ENCODE data around the gene EXOC5. TPM values are rescaled to one million over a fixed set of nuclear protein-coding genes. Genes with fewer than 3 reads are reported as not detected.
A peak's percentile ranks its signal among the peaks of the same experiment; 100 is the strongest.
"Not testable (repeated sequence)": the region's sequence is repeated elsewhere in the genome, so short reads cannot be mapped to it uniquely, and the experiment has no call there.

Gene EXOC5
- polyA plus RNA-seq, 4 donors = 6.8 to 47.8 (median 10.2) TPM

DNA sequence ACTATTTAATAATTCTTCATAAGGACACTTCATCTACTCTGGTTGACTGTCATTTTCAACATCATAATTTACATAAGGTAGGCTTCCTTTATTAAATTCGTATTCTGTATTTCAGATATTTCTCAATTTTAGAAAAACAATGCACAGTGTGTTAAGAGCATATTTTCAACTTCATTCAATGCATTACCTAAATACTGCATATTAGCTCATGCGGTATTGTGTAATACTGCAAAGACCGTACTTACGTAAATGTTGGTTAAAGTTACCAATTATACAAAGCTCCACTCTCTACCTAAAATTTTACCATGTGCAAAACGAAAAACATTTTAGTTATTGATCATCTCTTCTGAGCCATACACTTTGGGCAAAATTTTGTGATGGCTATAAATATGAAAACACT, 62.8 kb downstream of the EXOC5 start:
- Histone ChIP-seq H3K4me3 (ENCODE audit: low read depth in 1 of 3, low read length in 3 of 3) (no peak overlapping the region), H3K36me3 (ENCODE audit: control insufficient read depth in 3 of 3, insufficient read depth in 2 of 3, low read depth in 1 of 3, low read length in 3 of 3) (peaks cover 0 to 2% (median 1%) of the 10 kb centered on the region in 3 donors), H3K9me3 (ENCODE audit: control insufficient read depth in 2 of 2, insufficient read depth in 1 of 2, low read depth in 1 of 2, low read length in 1 of 2) (no peaks in the 10 kb centered on the region), H3K27ac (ENCODE audit: low read depth in 1 of 3, low read length in 2 of 3) (no peak overlapping the region), H3K4me1 (ENCODE audit: control insufficient read depth in 3 of 3, insufficient read depth in 2 of 3, low read depth in 1 of 3, low read length in 2 of 3) (no peaks in the 10 kb centered on the region), H3K27me3 (ENCODE audit: control insufficient read depth in 3 of 3, insufficient read depth in 3 of 3, low read length in 3 of 3) (no peaks in the 10 kb centered on the region)
- DNase-seq (no peak), FAIRE-seq (no peak)
- WGBS, 3 donors = 92 to 94% (median 94%) methylated on average over 5 of the region's 5 CpGs

- H3K4me3 ChIP-seq (ENCODE audit: low read depth in 1 of 3, low read length in 3 of 3); H3K36me3 ChIP-seq (ENCODE audit: control insufficient read depth in 3 of 3, insufficient read depth in 2 of 3, low read depth in 1 of 3, low read length in 3 of 3); H3K27ac ChIP-seq (ENCODE audit: low read depth in 1 of 3, low read length in 2 of 3); H3K27me3 ChIP-seq (ENCODE audit: control insufficient read depth in 3 of 3, insufficient read depth in 3 of 3, low read length in 3 of 3); H3K9me3 ChIP-seq (ENCODE audit: control insufficient read depth in 2 of 2, insufficient read depth in 1 of 2, low read depth in 1 of 2, low read length in 1 of 2); H3K4me1 ChIP-seq (ENCODE audit: control insufficient read depth in 3 of 3, insufficient read depth in 2 of 3, low read depth in 1 of 3, low read length in 2 of 3); DNase-seq: not testable (repeated sequence)
- FAIRE-seq = peak; percentile 97
Observed at GRCh38 chr14:57202672-57203071, 66.0 kb downstream of the EXOC5 start.

DNA sequence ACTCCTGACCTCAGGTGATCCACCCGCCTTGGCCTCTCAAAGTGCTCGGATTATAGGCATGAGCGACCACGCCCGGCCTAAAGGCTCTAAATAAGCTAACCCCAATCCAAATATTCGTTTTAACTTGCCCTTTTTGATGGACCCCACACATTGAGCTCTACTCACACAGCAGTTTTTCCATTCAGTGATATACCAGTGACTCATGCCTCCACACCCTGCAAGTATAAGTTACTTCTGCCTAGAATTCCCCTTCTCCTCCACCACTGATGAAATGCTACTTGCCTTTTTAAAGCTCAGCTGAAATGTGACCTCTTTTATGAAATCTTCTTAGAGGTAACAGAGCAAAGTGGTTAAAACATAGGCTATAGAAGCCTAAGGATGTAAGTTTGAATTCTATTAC, 68.8 kb downstream of the EXOC5 start:
- Histone ChIP-seq H3K27ac (ENCODE audit: low read depth in 1 of 3, low read length in 2 of 3) (no peak overlapping the region), H3K4me3 (ENCODE audit: low read depth in 1 of 3, low read length in 3 of 3) (no peak overlapping the region), H3K27me3 (ENCODE audit: control insufficient read depth in 3 of 3, insufficient read depth in 3 of 3, low read length in 3 of 3) (no peaks in the 10 kb centered on the region), H3K4me1 (ENCODE audit: control insufficient read depth in 3 of 3, insufficient read depth in 2 of 3, low read depth in 1 of 3, low read length in 2 of 3) (no peaks in the 10 kb centered on the region), H3K9me3 (ENCODE audit: control insufficient read depth in 2 of 2, insufficient read depth in 1 of 2, low read depth in 1 of 2, low read length in 1 of 2) (no peaks in the 10 kb centered on the region), H3K36me3 (ENCODE audit: control insufficient read depth in 3 of 3, insufficient read depth in 2 of 3, low read depth in 1 of 3, low read length in 3 of 3) (no peaks in the 10 kb centered on the region)
- 80 to 86% (median 83%) methylated on average over 6 of the region's 6 CpGs for WGBS, 3 donors
- DNase-seq = no peak
- no peak for FAIRE-seq

DNA sequence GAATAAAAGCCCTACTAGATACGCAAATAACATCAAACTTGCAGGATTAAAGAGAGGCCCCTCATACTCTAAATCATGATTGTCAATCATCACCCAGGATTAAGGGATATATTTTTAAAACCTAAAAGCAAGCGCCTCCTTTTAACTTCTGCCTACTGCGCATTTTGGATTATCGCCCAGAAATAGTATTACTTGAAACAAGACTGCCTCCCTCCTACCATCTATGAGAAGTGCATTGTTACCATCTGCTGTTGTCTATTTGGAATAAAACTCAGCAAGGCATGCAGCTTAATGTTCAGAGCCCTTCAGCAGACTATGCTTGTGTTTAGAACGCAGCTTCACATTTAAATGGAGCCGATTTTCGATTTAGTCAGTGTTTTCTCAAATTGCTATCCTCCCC, 79.6 kb downstream of the EXOC5 start:
- 66 to 73% (median 69%) methylated on average over 7 of the region's 7 CpGs for WGBS, 3 donors
- DNase-seq (no peak), FAIRE-seq (no peak)
- H3K9me3 ChIP-seq (ENCODE audit: control insufficient read depth in 2 of 2, insufficient read depth in 1 of 2, low read depth in 1 of 2, low read length in 1 of 2) = no peaks in the 10 kb centered on the region
- peaks cover 0 to 5% (median 0%) of the 10 kb centered on the region in 3 donors for H3K27me3 ChIP-seq (ENCODE audit: control insufficient read depth in 3 of 3, insufficient read depth in 3 of 3, low read length in 3 of 3)
- no peak overlapping the region for H3K27ac ChIP-seq (ENCODE audit: low read depth in 1 of 3, low read length in 2 of 3)
- H3K36me3 ChIP-seq (ENCODE audit: control insufficient read depth in 3 of 3, insufficient read depth in 2 of 3, low read depth in 1 of 3, low read length in 3 of 3) = no peaks in the 10 kb centered on the region
- no peak overlapping the region for H3K4me3 ChIP-seq (ENCODE audit: low read depth in 1 of 3, low read length in 3 of 3)
- H3K4me1 ChIP-seq (ENCODE audit: control insufficient read depth in 3 of 3, insufficient read depth in 2 of 3, low read depth in 1 of 3, low read length in 2 of 3) = no peaks in the 10 kb centered on the region

DNA sequence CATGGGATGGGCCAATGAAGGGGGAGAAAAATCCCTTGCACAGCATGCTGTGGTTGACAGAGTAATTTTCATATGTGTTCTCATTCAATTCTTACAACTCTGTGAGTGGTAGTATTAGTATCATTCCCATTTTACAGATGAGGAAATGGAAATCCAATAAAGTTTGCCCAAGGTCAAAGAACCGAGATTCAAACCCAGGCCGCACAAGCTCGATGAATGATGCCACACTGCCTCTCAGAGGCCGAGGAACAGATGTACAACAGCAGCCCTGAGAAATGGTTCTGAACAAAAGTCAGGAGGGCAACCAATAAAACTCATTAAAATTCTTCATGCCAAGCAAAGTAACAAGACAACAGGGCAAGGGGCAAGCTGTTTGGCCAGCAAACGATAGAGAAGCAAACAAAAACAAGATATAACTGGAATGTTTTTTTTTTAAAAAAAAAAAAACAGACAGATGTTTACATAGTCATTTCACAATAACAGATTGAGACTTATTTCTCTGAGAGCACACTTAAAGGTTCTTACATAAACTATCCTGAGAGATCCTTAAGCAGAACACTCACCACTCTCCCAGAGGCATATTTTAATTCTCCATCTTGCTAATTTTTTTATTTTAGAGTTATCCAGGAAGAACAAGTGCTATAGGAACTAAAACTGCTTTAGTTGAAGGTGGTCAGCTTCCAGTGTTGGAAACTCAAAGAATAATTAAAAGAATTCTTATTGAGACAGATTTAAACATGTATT, 85.8 kb downstream of the EXOC5 start:
- DNase-seq = peak; percentile 5 to 9
- FAIRE-seq = no peak
- WGBS, 3 donors = 6 to 18% (median 9%) methylated on average over 5 of the region's 5 CpGs

GRCh38 chr14:57179273-57179672, 89.4 kb downstream of the EXOC5 start:
- H3K4me3 ChIP-seq (ENCODE audit: low read depth in 1 of 3, low read length in 3 of 3) = no peak overlapping the region
- no peaks in the 10 kb centered on the region for H3K9me3 ChIP-seq (ENCODE audit: control insufficient read depth in 2 of 2, insufficient read depth in 1 of 2, low read depth in 1 of 2, low read length in 1 of 2)
- H3K4me1 ChIP-seq (ENCODE audit: control insufficient read depth in 3 of 3, insufficient read depth in 2 of 3, low read depth in 1 of 3, low read length in 2 of 3) = no peaks in the 10 kb centered on the region
- H3K36me3 ChIP-seq (ENCODE audit: control insufficient read depth in 3 of 3, insufficient read depth in 2 of 3, low read depth in 1 of 3, low read length in 3 of 3) = no peaks in the 10 kb centered on the region
- H3K27ac ChIP-seq (ENCODE audit: low read depth in 1 of 3, low read length in 2 of 3) = no peak overlapping the region
- DNase-seq (no peak), FAIRE-seq (no peak)
- H3K27me3 ChIP-seq (ENCODE audit: control insufficient read depth in 3 of 3, insufficient read depth in 3 of 3, low read length in 3 of 3) = peaks cover 0 to 6% (median 0%) of the 10 kb centered on the region in 3 donors
- 66 to 77% (median 75%) methylated on average over 4 of the region's 4 CpGs for WGBS, 3 donors

More for the DNA sequence above, 85.8 kb downstream of the EXOC5 start:
- no peaks in the 10 kb centered on the region for H3K9me3 ChIP-seq (ENCODE audit: control insufficient read depth in 2 of 2, insufficient read depth in 1 of 2, low read depth in 1 of 2, low read length in 1 of 2)
- H3K4me3 ChIP-seq (ENCODE audit: low read depth in 1 of 3, low read length in 3 of 3) = no peak overlapping the region
- peaks cover 0 to 11% (median 0%) of the 10 kb centered on the region in 3 donors for H3K27me3 ChIP-seq (ENCODE audit: control insufficient read depth in 3 of 3, insufficient read depth in 3 of 3, low read length in 3 of 3)
- no peak overlapping the region for H3K27ac ChIP-seq (ENCODE audit: low read depth in 1 of 3, low read length in 2 of 3)
- no peaks in the 10 kb centered on the region for H3K4me1 ChIP-seq (ENCODE audit: control insufficient read depth in 3 of 3, insufficient read depth in 2 of 3, low read depth in 1 of 3, low read length in 2 of 3)
- H3K36me3 ChIP-seq (ENCODE audit: control insufficient read depth in 3 of 3, insufficient read depth in 2 of 3, low read depth in 1 of 3, low read length in 3 of 3) = no peaks in the 10 kb centered on the region

GRCh38 chr14:57174466-57174865, 94.2 kb downstream of the EXOC5 start:
- no peaks in the 10 kb centered on the region for H3K4me1 ChIP-seq (ENCODE audit: control insufficient read depth in 3 of 3, insufficient read depth in 2 of 3, low read depth in 1 of 3, low read length in 2 of 3)
- no peak for FAIRE-seq
- no peak for DNase-seq
- 73 to 89% (median 88%) methylated on average over 4 of the region's 4 CpGs for WGBS, 3 donors
- H3K27ac ChIP-seq (ENCODE audit: low read depth in 1 of 3, low read length in 2 of 3) = no peak overlapping the region
- no peaks in the 10 kb centered on the region for H3K9me3 ChIP-seq (ENCODE audit: control insufficient read depth in 2 of 2, insufficient read depth in 1 of 2, low read depth in 1 of 2, low read length in 1 of 2)
- H3K27me3 ChIP-seq (ENCODE audit: control insufficient read depth in 3 of 3, insufficient read depth in 3 of 3, low read length in 3 of 3) = peaks cover 0 to 3% (median 0%) of the 10 kb centered on the region in 3 donors
- no peak overlapping the region for H3K4me3 ChIP-seq (ENCODE audit: low read depth in 1 of 3, low read length in 3 of 3)
- no peaks in the 10 kb centered on the region for H3K36me3 ChIP-seq (ENCODE audit: control insufficient read depth in 3 of 3, insufficient read depth in 2 of 3, low read depth in 1 of 3, low read length in 3 of 3)

DNA sequence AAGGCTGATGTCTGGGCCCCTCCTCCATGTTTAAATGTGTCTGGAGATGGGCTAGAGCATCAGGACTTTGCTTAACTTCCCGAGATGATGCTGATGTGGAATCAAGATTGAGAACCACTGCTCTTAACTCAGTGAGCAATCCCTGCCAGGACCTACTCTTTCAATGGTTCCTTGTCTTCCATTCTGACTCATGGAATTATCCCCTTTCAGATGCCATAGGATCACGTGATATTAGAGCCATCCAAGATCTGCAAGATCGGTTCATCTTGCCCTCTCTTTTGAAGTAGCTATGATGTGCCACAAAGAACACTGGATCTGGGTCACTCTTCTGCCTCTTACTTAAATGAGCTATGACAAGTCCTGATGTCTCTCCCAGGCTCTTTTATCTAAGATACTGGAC, 96.8 kb downstream of the EXOC5 start:
- Histone ChIP-seq H3K9me3 (ENCODE audit: control insufficient read depth in 2 of 2, insufficient read depth in 1 of 2, low read depth in 1 of 2, low read length in 1 of 2) (no peaks in the 10 kb centered on the region), H3K27ac (ENCODE audit: low read depth in 1 of 3, low read length in 2 of 3) (no peak overlapping the region), H3K27me3 (ENCODE audit: control insufficient read depth in 3 of 3, insufficient read depth in 3 of 3, low read length in 3 of 3) (no peaks in the 10 kb centered on the region), H3K36me3 (ENCODE audit: control insufficient read depth in 3 of 3, insufficient read depth in 2 of 3, low read depth in 1 of 3, low read length in 3 of 3) (no peaks in the 10 kb centered on the region), H3K4me1 (ENCODE audit: control insufficient read depth in 3 of 3, insufficient read depth in 2 of 3, low read depth in 1 of 3, low read length in 2 of 3) (no peaks in the 10 kb centered on the region), H3K4me3 (ENCODE audit: low read depth in 1 of 3, low read length in 3 of 3) (no peak overlapping the region)
- 70 to 86% (median 84%) methylated on average over 3 of the region's 3 CpGs for WGBS, 3 donors
- FAIRE-seq (no peak), DNase-seq (no peak)

- H3K4me1 ChIP-seq (ENCODE audit: control insufficient read depth in 3 of 3, insufficient read depth in 2 of 3, low read depth in 1 of 3, low read length in 2 of 3) = no peaks in the 10 kb centered on the region
- H3K4me3 ChIP-seq (ENCODE audit: low read depth in 1 of 3, low read length in 3 of 3) = no peak overlapping the region
- no peak overlapping the region for H3K27ac ChIP-seq (ENCODE audit: low read depth in 1 of 3, low read length in 2 of 3)
- WGBS, 3 donors = 88 to 95% (median 91%) methylated on average over 5 of the region's 5 CpGs
- H3K27me3 ChIP-seq (ENCODE audit: control insufficient read depth in 3 of 3, insufficient read depth in 3 of 3, low read length in 3 of 3) = no peaks in the 10 kb centered on the region
- H3K36me3 ChIP-seq (ENCODE audit: control insufficient read depth in 3 of 3, insufficient read depth in 2 of 3, low read depth in 1 of 3, low read length in 3 of 3) = no peaks in the 10 kb centered on the region
- no peak for FAIRE-seq
- no peaks in the 10 kb centered on the region for H3K9me3 ChIP-seq (ENCODE audit: control insufficient read depth in 2 of 2, insufficient read depth in 1 of 2, low read depth in 1 of 2, low read length in 1 of 2)
- DNase-seq = no peak
Observed at GRCh38 chr14:57171363-57171762, 97.3 kb downstream of the EXOC5 start.

All from small intestine (tissue), 7 donors.